Esophagus muscularis mucosa (tissue), 4 donors: ENCODE data around the gene NEMF. TPM values are rescaled to one million over a fixed set of nuclear protein-coding genes. Genes with fewer than 3 reads are reported as not detected.

Experiments
- DNase-seq: peaks from one replicate; pipeline ENCODE4 v3.0.0-alpha.2; 2017; ENCODE audit errors: extremely low spot score
- H3K27ac ChIP-seq, 4 donors: fragments of 200-600 bp; sonication (generic); replicated peaks in 1 of 4; 1 replicate in 3 of 4; 2 replicates in 1 of 4; pipeline ENCODE4 v1.5.1; 2016 to 2019; ENCODE audit warnings: mild to moderate bottlenecking in 1 of 4
- H3K27me3 ChIP-seq, 4 donors: fragments of 200-600 bp; sonication (generic); one replicate each; pipeline versions ENCODE4 v1.5.1 to v1.6.0; 2016 to 2019
- H3K36me3 ChIP-seq, 4 donors: fragments of 200-600 bp; sonication (generic); one replicate each; pipeline ENCODE4 v1.5.1; 2016 to 2019
- H3K4me1 ChIP-seq, 4 donors: fragments of 200-600 bp; sonication (generic); one replicate each; pipeline ENCODE4 v1.5.1; 2016 to 2019
- H3K4me3 ChIP-seq, 4 donors: fragments of 200-600 bp; sonication (generic); 1 replicate in 2 of 4; 2 replicates in 2 of 4; pipeline ENCODE4 v1.5.1; 2016 to 2019; ENCODE audit warnings: mild to moderate bottlenecking in 4 of 4, moderate library complexity in 1 of 4
- H3K9me3 ChIP-seq, 4 donors: fragments of 200-600 bp; sonication (generic); 1 replicate in 3 of 4; 2 replicates in 1 of 4; pipeline ENCODE4 v1.5.1; 2016 to 2019
- CTCF ChIP-seq, 3 experiments: fragments of 200-600 bp in 2 of 3; fragments of 450-650 bp in 1 of 3; sonication (generic) in 2 of 3; IDR thresholded peaks; one replicate each; pipeline ENCODE4 v1.5.1; 2017 to 2019; ENCODE audit warnings: antibody characterized with exemption in 3 of 3, mild to moderate bottlenecking in 2 of 3, moderate library complexity in 1 of 3
- EP300 ChIP-seq: sonication (generic); formaldehyde crosslinking; IDR thresholded peaks from one replicate; pipeline ENCODE4 v1.6.1; 2017; ENCODE audit warnings: antibody characterized with exemption
- POLR2A ChIP-seq: fragments of 450-650 bp; IDR thresholded peaks from one replicate; pipeline ENCODE4 v1.6.1; 2017; ENCODE audit warnings: antibody characterized with exemption, moderate library complexity, mild to moderate bottlenecking, low read depth
- POLR2AphosphoS5 ChIP-seq, 2 donors: sonication (generic); formaldehyde crosslinking; IDR thresholded peaks; one replicate each; pipeline ENCODE4 v1.6.1; 2017; ENCODE audit warnings: antibody characterized with exemption in 2 of 2
- whole genome bisulfite sequencing: methylation state at CpG from one replicate; pipeline ENCODE4 v1.1.5; 2018; 5-methylcytosine and 5-hydroxymethylcytosine counted together
- intact Hi-C: fragments of 100-400 bp; cut with DNase I; formaldehyde crosslinking; loops from one replicate; pipeline ENCODE4 v1.15.1; 2023
- total RNA-seq, 4 donors: library from RNA; depleted of rRNA; stranded (reverse); fragments of >200 nt; gene quantifications; one replicate each; pipeline versions ENCODE4 v1.1.0 to v1.2.1, GENCODE V29; 2016

Gene NEMF
- total RNA-seq, 4 donors from 2014 or later = 40.6 to 71.0 (median 56.4) TPM

GRCh38 chr14:49862089-49862673, 9.6 kb upstream of the NEMF start:
- intact Hi-C loops = no loop called here
- WGBS = under 1% methylated on average over 27 of the region's 30 CpGs
- Histone ChIP-seq H3K27me3 (no peaks in the 10 kb centered on the region), H3K36me3 (no peaks in the 10 kb centered on the region), H3K9me3 (no peaks in the 10 kb centered on the region), H3K4me3 (peak overlapping the region; percentile 62 to 78 (median 74)), H3K4me1 (peaks cover 5 to 45% (median 41%) of the 10 kb centered on the region in 4 donors), H3K27ac (peak overlapping the region; percentile 96 to 99 (median 98))
- DNase-seq = peak; percentile 97
- TF ChIP-seq EP300 = no peak
- TF ChIP-seq POLR2AphosphoS5 (IDR thresholded peaks at IDR 0.05) = peak in 1 of 2 donors; percentile 34
- TF ChIP-seq POLR2A = peak; percentile 0
- peak in 2 of 3 experiments; percentile 99 to 100 for TF ChIP-seq CTCF (IDR thresholded peaks at IDR 0.05)

- Histone ChIP-seq H3K4me1 (peaks cover 5 to 42% (median 36%) of the 10 kb centered on the region in 4 donors), H3K27ac (peak overlapping the region; percentile 96 to 99 (median 98)), H3K27me3 (no peaks in the 10 kb centered on the region), H3K4me3 (peak overlapping the region; percentile 62 to 78 (median 74)), H3K36me3 (no peaks in the 10 kb centered on the region), H3K9me3 (no peaks in the 10 kb centered on the region)
- under 1% methylated on average over 12 of the region's 12 CpGs for WGBS
- peak; percentile 92 for DNase-seq
- intact Hi-C loops = no loop called here
- peak; percentile 2 for TF ChIP-seq POLR2A
- TF ChIP-seq CTCF (IDR thresholded peaks at IDR 0.05) = no peak
- TF ChIP-seq POLR2AphosphoS5 (IDR thresholded peaks at IDR 0.05) = peak; percentile 84 to 89
Observed at GRCh38 chr14:49861699-49862088, 9.1 kb upstream of the NEMF start.

GRCh38 chr14:49860988-49861698, 8.6 kb upstream of the NEMF start:
- Histone ChIP-seq H3K9me3 (no peaks in the 10 kb centered on the region), H3K36me3 (no peaks in the 10 kb centered on the region), H3K4me1 (peaks cover 5 to 42% (median 36%) of the 10 kb centered on the region in 4 donors), H3K4me3 (peak overlapping the region; percentile 62 to 78 (median 74)), H3K27ac (peak overlapping the region; percentile 96 to 99 (median 98)), H3K27me3 (no peaks in the 10 kb centered on the region)
- DNase-seq = no peak
- WGBS = 20% methylated on average over 4 of the region's 4 CpGs
- intact Hi-C loops = no loop called here
- TF ChIP-seq CTCF (IDR thresholded peaks at IDR 0.05) (no peak), POLR2AphosphoS5 (IDR thresholded peaks at IDR 0.05) (no peak), EP300 (no peak), POLR2A (no peak)

- no peaks in the 10 kb centered on the region for H3K9me3 ChIP-seq
- peaks cover 4 to 24% (median 20%) of the 10 kb centered on the region in 4 donors for H3K4me1 ChIP-seq
- H3K27me3 ChIP-seq = no peaks in the 10 kb centered on the region
- peak overlapping the region in 1 of 4 donors; percentile 97 for H3K27ac ChIP-seq
- DNase-seq = no peak
- no peak for TF ChIP-seq POLR2A
- TF ChIP-seq CTCF (IDR thresholded peaks at IDR 0.05) = no peak
- TF ChIP-seq POLR2AphosphoS5 (IDR thresholded peaks at IDR 0.05) = no peak
- TF ChIP-seq EP300 = no peak
- H3K36me3 ChIP-seq = no peaks in the 10 kb centered on the region
- 84% methylated on average over 3 of the region's 3 CpGs for WGBS
- intact Hi-C loops = no loop called here
- no peak overlapping the region for H3K4me3 ChIP-seq
Observed at GRCh38 chr14:49858383-49858782, 5.8 kb upstream of the NEMF start.
